KG1 (cell line): ENCODE results near the gene CACNA2D3.

Source experiments
- DNase-seq: peaks from one replicate; lab custom pipeline; 2025; lab: John Stamatoyannopoulos, UW

Gene CACNA2D3

DNA sequence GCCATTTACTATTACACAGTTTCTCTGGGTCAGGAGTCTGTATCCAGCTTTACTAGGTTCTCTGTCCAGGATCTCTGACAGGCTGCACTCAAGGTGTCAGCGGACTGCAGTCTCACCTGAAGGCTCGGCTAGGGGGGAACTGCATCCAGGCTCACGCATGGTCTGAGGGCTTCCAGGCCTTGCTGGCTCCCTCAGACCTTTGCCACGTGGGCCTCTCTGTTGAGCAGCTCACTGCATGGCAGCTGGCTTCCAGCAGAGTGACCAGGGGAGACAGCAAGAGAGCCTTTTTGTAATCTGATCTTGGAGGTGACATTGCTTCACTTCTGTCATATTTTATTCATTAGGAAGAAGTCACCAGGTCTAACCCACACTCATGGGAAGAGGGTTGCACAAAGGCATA lies 152.3 kb downstream of the CACNA2D3 start:
- no peak for DNase-seq

- DNase-seq, result no peak
Observed at GRCh38 chr3:54279005-54279583, 156.7 kb downstream of the CACNA2D3 start.

GRCh38 chr3:54283470-54283869 lies 161.1 kb downstream of the CACNA2D3 start:
- no peak for DNase-seq

GRCh38 chr3:54294214-54294613 lies 171.9 kb downstream of the CACNA2D3 start:
- no peak for DNase-seq

GRCh38 chr3:54296531-54296930 lies 174.2 kb downstream of the CACNA2D3 start:
- DNase-seq, result no peak

DNA sequence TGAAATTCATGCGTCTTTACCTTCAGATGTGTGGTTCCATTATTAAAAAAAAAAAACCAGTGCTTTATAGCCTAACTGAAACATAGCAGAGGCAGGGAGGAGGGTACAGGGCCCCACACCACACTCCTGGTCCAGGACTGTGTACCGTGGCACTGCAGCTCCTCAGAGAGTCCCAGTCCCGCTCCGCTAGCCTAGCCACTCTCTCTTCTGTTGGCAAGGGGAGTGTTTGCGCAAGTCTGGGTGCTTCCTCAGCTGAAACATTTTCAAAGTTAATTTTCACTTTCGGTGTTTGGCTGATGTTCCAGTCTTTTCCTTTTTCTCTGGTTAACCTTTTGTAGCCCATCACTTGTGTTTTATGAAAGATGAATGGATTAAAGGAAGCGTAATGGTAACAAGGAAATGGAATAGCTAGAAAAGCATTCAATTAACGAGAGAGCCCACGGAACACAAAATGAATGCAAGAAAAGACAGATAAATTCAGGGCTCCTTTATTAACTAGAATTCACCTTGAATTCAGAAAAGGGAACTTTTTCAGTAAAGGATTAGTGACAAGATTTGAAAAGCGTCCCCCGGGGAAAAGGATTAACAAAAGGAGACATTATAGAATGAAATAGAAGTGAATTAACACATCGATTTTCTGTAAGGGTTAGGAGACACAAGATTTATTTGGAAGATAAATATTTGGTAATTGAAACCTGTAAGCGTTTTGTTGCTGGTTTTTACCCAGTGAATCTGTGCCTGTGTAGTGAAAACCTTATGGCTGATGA lies 177.0 kb downstream of the CACNA2D3 start:
- no peak for DNase-seq

DNA sequence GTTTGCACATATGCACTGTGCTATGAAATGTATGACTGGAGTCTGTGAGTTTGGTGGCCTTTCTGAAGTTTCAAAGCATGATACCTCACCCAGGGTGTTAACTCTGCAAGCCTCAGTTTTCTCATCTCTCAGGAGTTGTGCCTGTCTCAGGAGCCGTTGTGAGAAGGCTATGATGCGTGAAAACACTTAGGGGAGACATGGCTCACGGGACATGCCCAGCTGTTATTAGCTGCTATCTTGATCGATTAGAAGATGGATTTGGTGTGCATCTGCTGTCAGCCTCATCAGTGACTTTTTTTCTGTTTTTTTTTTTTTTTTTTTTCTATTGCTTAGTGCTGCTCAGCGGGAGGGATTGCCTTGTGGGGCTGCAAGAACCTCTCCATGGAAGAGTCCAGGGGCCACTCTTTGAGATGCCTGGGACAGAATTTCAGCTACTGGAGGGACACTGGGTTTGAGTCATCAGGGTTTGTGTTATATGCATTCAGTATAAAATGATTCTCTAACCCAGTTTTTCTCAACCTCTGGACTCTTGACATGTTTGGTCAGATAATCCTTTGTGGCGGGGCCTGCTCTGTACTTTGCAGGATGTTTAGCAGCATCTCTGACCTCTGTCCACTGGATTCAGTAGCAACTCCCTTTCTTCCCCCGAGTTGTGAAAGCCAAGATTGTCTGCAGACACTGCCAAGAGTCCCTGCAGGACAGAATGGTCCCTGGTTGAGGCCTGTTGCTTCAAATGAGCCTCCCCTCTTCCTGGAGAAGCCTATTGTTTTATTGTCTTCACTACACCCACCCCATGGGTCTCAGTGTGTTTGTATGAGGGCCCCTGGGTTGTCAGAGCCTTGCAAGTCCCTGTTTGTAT lies 181.4 kb downstream of the CACNA2D3 start:
- no peak for DNase-seq

GRCh38 chr3:54304877-54305276 lies 182.5 kb downstream of the CACNA2D3 start:
- DNase-seq, result no peak

GRCh38 chr3:54305409-54306099 lies 183.2 kb downstream of the CACNA2D3 start:
- DNase-seq, result no peak

GRCh38 chr3:54307566-54308180 lies 185.3 kb downstream of the CACNA2D3 start:
- no peak for DNase-seq

DNA sequence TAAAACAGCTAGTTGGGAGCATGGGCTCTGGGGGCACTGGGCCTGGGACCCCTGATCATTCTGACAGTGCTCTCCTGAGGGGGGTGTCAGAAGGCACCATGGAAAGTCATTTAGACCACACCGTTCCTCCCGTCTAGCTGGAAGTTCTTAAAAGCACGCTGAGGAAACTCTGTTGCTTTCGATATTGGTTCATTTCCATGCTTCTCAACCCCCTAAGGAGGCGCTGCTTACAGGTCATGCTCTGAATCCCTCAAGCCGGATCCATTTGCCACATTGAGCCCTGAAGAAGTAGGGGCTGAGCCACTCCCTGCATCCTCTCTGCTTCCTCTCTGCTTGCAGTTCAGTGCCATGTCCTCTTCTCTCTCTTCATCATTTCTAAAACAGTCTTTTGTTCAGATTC lies 187.2 kb downstream of the CACNA2D3 start:
- DNase-seq, result no peak

- DNase-seq, result no peak
Observed at GRCh38 chr3:54311211-54311747, 188.9 kb downstream of the CACNA2D3 start.

DNA sequence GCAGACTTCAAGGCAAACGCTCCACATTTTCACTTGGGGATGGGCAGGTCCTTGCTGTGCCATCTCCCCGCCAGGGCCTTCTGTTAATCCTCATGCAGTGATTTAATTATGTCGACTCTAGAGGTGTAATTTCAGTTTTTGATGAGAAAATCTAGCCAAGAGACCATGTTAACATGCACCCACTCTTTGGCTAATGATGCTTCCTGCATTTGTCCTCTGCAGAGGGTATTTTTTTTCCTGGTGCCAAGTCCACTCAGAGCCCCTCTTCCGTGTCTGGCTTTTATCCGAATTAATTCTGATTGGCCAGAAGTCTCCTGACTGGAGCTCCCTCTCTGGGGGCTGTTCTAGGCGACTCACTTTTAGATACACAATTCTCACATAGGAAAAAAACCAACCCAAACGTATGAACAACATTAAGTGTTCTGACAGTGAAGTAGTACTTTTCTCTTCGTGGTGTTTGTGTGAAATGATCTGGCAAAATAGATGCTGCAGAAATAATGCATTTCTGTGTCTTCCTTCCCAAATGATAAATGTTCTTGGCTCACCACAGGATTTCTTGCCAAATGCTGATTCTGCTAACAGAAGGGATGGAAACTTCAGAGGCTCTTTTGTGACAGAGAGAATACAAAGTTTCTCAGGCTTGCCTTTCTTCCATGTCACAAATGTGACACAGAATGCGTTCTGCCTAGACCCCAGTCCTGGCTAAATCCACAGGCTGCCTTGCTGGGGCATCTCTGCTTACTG lies 190.0 kb downstream of the CACNA2D3 start:
- DNase-seq, result no peak

DNA sequence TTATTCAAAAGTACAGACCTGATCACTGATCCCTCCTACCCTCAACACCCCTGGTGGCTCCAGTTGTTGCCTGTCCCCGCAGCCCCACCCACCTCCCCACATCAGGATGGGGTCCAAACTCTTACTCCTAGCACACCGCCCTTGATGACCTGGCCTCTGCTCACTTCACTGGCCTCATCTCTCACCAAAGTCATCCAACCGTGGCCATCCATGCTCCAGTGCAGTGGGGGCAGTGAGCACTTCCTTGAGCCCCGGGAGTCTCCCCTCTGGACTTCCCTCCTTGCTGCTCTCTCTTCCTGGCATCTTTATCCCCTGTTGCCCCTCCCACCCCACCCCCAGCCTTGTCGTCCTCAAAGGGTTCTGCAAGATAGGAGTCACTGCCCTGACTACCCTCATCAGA lies 191.1 kb downstream of the CACNA2D3 start:
- DNase-seq, result no peak

GRCh38 chr3:54321520-54321919 lies 199.2 kb downstream of the CACNA2D3 start:
- DNase-seq, result no peak

DNA sequence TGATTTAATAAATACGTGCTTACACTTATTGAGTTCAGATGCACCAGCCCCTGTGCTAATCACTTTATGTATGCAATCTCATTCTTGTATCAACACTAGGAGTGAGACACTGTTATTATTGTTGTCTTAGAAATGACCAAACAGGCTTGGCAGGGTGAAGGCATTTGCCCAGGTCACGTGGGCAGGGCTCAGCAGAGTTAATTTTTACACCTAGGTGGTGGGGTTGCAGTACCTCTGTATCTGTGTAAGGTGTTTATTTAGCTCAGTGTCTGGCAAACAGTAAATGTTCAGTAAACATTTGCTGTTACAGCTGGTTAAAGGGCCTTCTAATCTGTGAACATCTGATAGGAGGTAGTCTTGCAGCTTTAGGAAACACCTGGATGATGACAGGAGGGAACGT lies 200.0 kb downstream of the CACNA2D3 start:
- DNase-seq, result no peak

DNA sequence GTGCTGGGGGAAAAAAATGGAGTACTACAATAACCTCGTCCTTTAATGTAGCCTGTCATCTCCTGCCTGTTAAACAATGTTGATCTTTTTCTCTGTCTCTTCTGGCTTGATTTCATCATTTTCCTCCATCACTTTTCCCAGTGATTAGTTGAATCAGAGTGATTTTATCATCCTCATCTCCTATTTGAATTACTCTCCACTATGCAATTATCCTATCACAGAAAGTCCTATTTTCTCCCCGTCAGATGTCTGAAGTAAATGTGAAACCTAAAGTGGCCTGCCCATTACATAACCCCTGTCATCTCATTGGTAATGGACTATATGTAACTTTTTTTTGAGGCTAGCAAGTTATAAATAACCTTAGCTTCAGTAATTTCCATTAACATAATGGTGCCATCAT lies 201.8 kb downstream of the CACNA2D3 start:
- DNase-seq, result no peak

DNA sequence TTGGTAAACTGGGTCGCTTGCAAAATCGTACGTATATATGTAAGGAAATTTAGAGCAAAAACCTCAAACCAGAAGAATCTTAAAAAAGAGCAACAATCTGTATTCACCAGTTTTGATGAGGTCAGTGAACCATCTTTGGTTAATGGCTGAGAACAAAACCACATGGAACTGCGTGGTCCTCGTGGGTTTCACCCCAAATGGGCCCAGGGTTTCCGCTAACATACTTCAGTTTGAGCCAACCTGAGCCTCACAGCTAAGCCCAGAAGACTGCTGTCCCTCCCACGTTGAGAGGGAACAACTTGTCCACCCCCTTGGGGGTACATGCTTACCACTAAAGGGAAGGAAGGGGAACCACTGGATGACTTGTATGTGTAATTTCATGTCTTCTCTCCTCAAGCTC lies 204.6 kb downstream of the CACNA2D3 start:
- no peak for DNase-seq

GRCh38 chr3:54331341-54331740 lies 209.0 kb downstream of the CACNA2D3 start:
- no peak for DNase-seq

DNA sequence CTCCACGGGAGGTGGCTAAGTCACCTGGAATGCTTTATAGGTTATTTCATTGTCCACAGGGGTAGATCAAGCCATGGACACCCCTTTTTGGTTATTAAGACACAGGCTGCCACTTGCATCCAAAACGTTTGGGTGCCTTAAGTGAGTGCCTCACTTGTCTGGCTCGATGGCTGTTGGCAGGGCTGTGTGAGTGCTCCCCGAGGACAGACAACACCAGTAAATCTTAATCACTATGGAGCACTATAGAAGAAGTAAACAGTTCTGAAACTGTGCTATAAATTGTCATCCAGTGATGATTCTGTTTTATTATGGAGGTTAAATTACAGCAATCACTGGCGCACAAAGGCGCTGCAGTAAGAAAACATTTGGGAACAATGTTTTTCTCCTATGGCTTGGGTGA lies 215.5 kb downstream of the CACNA2D3 start:
- no peak for DNase-seq

DNA sequence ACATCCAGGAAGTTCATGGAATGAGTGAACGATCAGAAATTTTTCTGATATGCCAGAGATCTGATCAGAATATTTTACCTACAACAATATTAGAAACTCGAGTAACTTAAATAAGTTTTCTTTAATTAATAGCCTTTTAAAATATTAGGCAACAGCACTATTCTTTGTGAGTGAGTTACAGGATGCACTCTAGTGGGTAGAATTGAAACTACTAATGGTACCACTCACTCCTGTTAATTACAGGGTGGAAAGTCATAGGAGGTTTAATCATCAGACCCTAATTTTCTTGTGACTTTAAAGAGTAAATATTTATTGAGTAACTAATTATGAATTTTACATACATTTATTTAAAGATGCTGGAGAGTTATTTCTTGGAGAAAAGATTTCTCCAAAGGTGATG lies 217.3 kb downstream of the CACNA2D3 start:
- DNase-seq, result no peak
